Endothelial cell of umbilical vein (primary cell): ENCODE measurements around the gene GRAPL.
"Not testable (repeated sequence)": the region's sequence is repeated elsewhere in the genome, so short reads cannot be mapped to it uniquely, and the experiment has no call there.

Experiments
- EZH2 ChIP-seq: IDR thresholded peaks from 2 replicates; pipeline ENCODE4 v1.6.1; 2012; ENCODE audit warnings: borderline replicate concordance, low read depth, mild to moderate bottlenecking, moderate library complexity, low read length, inconsistent platforms; ENCODE audit not compliant: severe bottlenecking
- FOS ChIP-seq: IDR thresholded peaks from 2 replicates; pipeline ENCODE4 v1.6.1; 2011; ENCODE audit warnings: mild to moderate bottlenecking, low read length, moderate library complexity, borderline replicate concordance; ENCODE audit not compliant: insufficient read depth
- GATA2 ChIP-seq: IDR thresholded peaks from 2 replicates; pipeline ENCODE4 v1.7.0; 2011; ENCODE audit warnings: low read depth, mild to moderate bottlenecking, moderate library complexity, mixed read lengths, low read length; ENCODE audit not compliant: insufficient read length, insufficient read depth
- MAX ChIP-seq: IDR thresholded peaks from 2 replicates; pipeline ENCODE4 v1.6.1; 2011; ENCODE audit not compliant: insufficient read depth, insufficient read length
- POLR2A ChIP-seq: IDR thresholded peaks from 2 replicates; pipeline ENCODE4 v1.6.1; 2012; ENCODE audit warnings: low read depth, mild to moderate bottlenecking, control low read depth, low read length
- POLR2AphosphoS5 ChIP-seq: IDR thresholded peaks from 2 replicates; pipeline ENCODE4 v1.6.1; 2012; ENCODE audit warnings: low read depth, mild to moderate bottlenecking, control low read depth, low read length, moderate library complexity; ENCODE audit not compliant: insufficient read depth
- TF ChIP-seq, protein P1 (sequence below), 2 donors: IDR thresholded peaks; 1 replicate in 1 of 2; 2 replicates in 1 of 2; pipeline ENCODE4 v1.5.1; 2011; ENCODE audit warnings: low read length in 2 of 2, mild to moderate bottlenecking in 2 of 2, moderate library complexity in 2 of 2, control low read depth in 1 of 2, inconsistent platforms in 1 of 2, low read depth in 1 of 2; ENCODE audit not compliant: insufficient read depth in 1 of 2; ENCODE audit errors: extremely low read depth in 1 of 2

DNA sequence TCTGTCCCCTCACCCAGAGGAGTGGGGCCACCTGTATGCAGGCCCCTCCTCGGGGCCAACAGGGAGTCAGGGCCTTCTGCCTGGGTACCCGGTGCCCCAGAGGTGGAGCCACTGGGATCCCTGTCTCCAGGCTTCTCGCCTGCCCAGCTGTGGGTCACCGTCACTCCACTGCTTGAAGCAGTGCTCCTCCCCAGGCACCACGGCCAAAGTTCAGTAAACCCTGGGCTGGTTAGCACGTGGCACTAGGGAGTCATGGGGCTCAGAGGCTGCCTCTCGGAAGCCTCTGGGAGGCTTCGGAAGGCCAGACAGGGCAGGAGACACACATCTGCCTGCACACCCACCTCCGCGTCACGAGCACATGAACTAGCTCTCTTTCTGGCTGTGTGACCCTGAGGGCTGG is 18.1 kb downstream of the GRAPL start:
- TF ChIP-seq, protein P1, sequence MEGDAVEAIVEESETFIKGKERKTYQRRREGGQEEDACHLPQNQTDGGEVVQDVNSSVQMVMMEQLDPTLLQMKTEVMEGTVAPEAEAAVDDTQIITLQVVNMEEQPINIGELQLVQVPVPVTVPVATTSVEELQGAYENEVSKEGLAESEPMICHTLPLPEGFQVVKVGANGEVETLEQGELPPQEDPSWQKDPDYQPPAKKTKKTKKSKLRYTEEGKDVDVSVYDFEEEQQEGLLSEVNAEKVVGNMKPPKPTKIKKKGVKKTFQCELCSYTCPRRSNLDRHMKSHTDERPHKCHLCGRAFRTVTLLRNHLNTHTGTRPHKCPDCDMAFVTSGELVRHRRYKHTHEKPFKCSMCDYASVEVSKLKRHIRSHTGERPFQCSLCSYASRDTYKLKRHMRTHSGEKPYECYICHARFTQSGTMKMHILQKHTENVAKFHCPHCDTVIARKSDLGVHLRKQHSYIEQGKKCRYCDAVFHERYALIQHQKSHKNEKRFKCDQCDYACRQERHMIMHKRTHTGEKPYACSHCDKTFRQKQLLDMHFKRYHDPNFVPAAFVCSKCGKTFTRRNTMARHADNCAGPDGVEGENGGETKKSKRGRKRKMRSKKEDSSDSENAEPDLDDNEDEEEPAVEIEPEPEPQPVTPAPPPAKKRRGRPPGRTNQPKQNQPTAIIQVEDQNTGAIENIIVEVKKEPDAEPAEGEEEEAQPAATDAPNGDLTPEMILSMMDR (IDR thresholded peaks at IDR 0.05; ENCODE audit: extremely low read depth in 1 of 2, insufficient read depth in 1 of 2, low read depth in 1 of 2, low read length in 2 of 2) = not testable (repeated sequence)
- TF ChIP-seq EZH2, POLR2A, FOS, POLR2AphosphoS5, GATA2, MAX: not testable (repeated sequence)
